ENCODE data around the gene LBP.

DNA sequence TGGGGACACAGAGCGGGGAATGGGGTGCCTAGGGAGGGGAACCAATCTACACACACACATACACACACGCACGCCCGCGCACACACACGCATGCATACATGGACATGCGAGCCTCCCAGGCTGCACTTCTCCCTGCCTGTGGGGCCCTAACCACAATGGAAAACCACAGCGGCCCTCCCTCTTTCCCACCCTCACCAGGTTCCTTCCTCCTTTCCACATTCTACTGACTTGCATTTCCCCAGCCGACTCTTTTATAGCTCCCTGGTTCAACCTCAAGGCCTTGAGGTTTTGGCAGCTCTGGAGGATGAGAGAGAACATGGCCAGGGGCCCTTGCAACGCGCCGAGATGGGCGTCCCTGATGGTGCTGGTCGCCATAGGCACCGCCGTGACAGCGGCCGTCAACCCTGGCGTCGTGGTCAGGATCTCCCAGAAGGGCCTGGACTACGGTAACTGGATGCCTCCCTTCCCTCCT lies 42.3 kb upstream of the LBP start, which contains the start of gene BPI:
- TF ChIP-seq, protein P1, sequence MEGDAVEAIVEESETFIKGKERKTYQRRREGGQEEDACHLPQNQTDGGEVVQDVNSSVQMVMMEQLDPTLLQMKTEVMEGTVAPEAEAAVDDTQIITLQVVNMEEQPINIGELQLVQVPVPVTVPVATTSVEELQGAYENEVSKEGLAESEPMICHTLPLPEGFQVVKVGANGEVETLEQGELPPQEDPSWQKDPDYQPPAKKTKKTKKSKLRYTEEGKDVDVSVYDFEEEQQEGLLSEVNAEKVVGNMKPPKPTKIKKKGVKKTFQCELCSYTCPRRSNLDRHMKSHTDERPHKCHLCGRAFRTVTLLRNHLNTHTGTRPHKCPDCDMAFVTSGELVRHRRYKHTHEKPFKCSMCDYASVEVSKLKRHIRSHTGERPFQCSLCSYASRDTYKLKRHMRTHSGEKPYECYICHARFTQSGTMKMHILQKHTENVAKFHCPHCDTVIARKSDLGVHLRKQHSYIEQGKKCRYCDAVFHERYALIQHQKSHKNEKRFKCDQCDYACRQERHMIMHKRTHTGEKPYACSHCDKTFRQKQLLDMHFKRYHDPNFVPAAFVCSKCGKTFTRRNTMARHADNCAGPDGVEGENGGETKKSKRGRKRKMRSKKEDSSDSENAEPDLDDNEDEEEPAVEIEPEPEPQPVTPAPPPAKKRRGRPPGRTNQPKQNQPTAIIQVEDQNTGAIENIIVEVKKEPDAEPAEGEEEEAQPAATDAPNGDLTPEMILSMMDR (IDR thresholded peaks at IDR 0.05), result no peak
- TF ChIP-seq POLR2AphosphoS5 (IDR thresholded peaks at IDR 0.05) (no peak), EP300 (IDR thresholded peaks at IDR 0.05; ENCODE audit: low read depth) (no peak)
